Mesenteric fat pad (tissue), 1 donor: ENCODE data around the gene ZGLP1. TPM values are rescaled to one million over a fixed set of nuclear protein-coding genes. Genes with fewer than 3 reads are reported as not detected.

ENCODE experiments used
- DNase-seq: peaks from one replicate; pipeline ENCODE4 v3.0.0-alpha.2; 2020; ENCODE audit warnings: low spot score
- total RNA-seq: library from RNA; stranded (reverse); fragmentation: NEBNext Ultra II Directional; extraction: Animal tissue kit (Norgen Biotek cat#: 25700); gene quantifications from one replicate; pipeline ENCODE4 v1.2.1, GENCODE V29; 2021
- donor health status: DM: yes; HTN: yes; CAD: no.

ZGLP1 gene
- total RNA-seq, 1 donor from 2014 or later = 0.55 TPM

- DNase-seq = no peak
Observed at GRCh38 chr19:10328558-10329429, 19.2 kb upstream of the ZGLP1 start.

GRCh38 chr19:10327793-10328192, 18.2 kb upstream of the ZGLP1 start:
- DNase-seq = no peak

DNA sequence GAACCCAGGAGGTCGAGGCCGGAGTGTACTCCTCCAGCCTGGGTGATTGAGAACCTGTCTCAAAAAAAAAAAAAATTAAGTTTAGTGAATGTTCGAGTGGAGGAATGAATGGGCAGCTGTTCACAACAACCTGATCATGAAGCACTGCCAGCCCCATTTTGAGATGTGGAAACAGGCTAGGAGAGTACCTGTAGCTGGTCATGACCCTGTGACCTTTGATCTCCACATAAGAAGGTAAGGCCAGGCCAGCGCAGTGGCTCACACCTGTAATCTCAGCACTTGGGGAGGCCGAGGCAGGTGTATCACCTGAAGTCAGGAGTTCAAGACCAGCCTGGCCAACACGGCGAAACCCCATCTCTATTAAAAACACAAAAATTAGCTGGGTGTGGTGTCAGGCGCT, 16.1 kb upstream of the ZGLP1 start:
- DNase-seq = no peak

GRCh38 chr19:10321874-10322835, 12.5 kb upstream of the ZGLP1 start:
- DNase-seq = no peak

GRCh38 chr19:10321417-10321797, 11.8 kb upstream of the ZGLP1 start:
- DNase-seq = no peak

DNA sequence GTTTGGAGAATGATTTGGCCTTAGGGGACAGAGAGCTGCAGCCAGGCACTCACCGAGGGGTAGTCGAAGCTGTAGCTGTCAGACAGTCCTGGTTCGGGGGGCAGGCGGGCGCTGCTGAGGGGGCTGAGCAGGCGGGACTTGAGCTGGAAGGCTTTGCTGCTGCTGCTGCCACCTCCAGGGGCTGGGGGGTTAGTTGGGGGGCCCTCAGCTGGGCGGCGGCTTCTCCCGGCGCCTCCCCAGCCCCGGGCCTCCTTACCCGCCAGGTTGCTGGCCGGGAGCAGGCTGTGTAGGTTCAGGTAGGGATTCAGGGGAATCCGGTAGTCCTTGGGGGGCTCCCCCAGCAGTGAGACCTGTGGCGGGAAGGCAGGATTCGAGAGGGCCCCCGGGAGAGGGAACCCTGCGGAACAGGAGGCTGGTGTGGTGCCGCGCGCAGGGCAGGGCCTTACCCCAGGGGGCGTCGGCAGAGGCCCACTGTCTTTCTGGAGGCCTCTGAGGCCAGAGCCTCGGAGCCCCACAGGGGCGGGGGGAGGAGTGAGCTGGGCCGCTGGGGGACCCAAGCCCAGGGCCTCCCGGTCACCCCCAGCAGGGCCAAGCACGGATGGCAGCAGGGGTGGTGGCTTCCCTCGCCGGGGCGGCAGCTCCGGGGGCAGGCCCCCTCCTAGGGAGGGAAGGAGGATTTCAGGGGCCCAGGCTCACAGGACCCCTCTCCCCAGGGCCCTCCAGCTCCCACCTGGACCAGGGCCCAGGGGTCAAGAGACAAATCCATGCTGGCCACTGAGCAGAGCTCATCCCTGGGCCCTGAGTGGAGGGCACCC, 11.2 kb upstream of the ZGLP1 start:
- DNase-seq = no peak

GRCh38 chr19:10318807-10319682, 9.4 kb upstream of the ZGLP1 start:
- DNase-seq = peak; percentile 62

DNA sequence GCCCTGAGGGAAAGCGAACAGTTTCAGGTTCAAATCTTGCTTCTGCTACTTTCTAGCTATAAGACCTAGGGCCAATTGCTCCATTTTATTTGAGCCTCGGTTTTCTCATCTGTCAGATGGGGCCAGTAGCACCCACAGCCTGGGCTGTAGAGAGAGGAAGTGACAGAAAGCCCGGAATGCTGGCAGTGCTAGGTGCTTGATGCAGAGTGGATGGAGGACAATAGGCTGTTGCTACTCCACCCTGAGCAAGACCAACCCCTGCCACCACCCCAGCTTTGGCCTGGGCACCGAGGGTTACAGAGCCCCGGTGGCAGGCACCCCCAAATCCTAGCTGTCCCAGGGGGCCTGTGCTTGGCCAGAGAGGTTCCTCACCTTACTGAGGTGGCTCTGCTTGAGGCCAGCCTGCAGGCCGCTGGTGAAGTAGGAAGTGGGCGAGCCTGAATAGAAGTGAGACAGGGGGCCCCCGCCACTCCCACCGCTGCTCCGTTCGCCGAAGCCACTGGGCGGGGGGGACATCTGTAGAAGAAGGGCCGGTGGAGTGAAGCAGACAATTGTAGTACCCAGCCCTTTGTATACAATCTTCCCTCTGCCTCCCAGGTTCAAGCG, 8.3 kb upstream of the ZGLP1 start:
- DNase-seq = peak; percentile 73

DNA sequence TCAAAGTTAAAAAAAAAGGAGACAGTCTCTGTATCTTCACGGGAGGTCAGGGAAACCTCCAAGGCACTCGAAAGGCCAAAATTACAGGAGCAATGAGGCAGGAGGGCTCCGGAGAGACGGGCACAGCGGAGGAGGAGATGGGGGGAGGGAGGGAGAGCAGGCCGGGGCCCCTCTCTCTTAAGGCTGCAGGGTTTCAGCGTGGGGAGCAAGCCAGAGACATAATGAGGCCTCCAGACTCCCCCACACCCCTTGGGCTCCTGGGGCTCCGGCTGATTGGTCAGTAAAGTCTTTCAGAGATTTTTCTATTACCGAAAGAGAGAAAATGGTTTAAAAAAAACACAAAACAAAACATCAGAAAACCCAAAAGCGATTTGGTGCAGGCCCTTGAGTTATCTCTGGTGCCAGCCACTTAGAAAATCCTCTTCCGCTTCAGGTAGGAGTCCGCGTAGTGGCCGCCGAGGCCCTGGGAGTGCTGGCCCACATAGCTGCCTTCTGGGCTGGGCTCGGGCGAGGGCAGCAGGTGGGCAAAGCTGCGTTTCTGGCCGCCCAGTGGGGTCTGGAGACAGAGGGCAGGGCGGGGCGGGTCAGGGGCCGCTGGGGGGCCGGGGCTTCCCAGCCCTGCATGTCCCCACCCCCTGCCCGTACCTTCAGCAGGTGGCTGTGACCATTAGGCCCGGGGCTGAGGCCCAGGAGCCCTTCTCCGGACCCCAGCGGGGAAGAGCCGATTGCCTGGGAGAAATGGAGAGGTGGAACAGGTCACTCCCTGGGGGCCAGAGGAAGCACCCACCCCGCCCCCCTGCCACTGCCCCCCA, 7.6 kb upstream of the ZGLP1 start:
- peak; percentile 73 for DNase-seq

GRCh38 chr19:10316229-10317044, 6.8 kb upstream of the ZGLP1 start:
- peak; percentile 89 for DNase-seq

GRCh38 chr19:10315335-10316214, 6.0 kb upstream of the ZGLP1 start, which contains the start of gene FDX2:
Gene FDX2 (minus strand): TSS chr19:10316015. CDS start chr19:10315996, 19 bp downstream.
- DNase-seq = peak; percentile 97

DNA sequence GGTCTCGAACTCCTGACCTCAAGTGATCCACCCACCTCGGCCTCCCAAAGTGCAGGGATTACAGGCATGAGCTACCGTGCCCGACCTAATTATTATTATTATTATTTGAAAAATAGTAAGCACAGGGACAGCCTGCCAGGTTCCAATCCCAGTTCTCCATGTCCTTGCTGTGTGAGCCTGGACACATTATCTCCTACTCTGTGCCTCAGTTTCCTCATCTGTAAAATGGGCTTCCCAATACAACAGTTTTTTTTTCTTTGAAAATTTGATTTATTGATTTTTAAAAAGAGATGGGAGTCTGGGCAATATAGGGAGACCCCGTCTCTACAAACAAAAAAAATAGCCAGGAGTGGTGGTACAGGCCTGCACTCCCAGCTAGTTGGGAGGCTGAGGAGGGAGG, 3.3 kb downstream of the ZGLP1 start:
- no peak for DNase-seq

GRCh38 chr19:10305139-10305806, 4.3 kb downstream of the ZGLP1 start:
- no peak for DNase-seq

DNA sequence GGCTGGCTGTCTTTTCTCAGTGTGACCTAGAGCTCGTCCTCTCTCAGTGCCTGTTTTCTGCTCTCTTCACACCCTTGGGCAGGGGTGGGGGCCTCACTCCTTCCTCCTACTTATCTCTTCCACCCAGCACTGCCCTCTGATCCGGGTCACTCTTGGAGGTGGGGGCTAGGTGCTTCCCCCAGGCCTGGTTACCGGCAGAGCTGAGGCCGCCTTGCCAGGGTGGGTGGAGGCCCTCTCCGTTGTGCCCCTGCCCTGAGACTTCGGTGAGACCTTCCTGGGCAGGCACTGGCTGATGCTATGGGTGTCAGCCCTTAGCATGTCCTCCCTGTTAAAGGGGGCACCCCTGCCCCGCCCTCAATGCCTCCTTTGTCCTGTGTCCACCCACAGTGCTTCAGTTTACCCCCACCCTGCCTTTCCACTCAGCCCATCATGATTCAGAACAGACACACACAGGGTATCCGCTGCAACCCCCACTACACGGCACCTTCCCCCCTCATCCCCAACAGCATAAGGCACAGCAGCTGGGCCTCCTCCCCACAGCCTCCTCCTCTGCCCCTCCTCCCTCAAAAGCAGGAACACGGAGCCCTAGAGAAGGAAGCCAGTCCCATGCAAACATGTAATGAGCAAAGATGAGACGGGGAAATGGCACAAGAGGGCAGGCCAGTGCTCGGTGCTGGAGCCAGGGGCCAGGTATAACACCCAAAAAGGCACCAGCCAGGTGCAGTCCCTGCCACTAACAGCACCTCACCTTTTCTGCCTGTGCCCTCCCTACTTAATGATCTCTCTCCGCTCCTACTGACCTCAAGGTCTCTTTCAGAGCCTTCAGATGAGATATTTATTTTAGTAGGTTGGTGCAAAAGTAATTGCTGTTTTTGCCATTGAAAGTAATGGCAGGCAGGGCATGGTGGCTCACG, 9.8 kb downstream of the ZGLP1 start:
- no peak for DNase-seq
